A549 (cell line): ENCODE results near the gene LRRC4B. TPM values are rescaled to one million over a fixed set of nuclear protein-coding genes. Genes with fewer than 3 reads are reported as not detected.

Source experiments
- ATAC-seq, 2 experiments: fragments of 200-7000 bp in 1 of 2; fragments of >200 bp in 1 of 2; cut with Nextera tagmentation in 1 of 2; cut with Tn5 transposase in 1 of 2; 3 replicates each; pipeline versions ENCODE4 v1.8.0 to v1.9.1; 2018 to 2020; ENCODE audit warnings: mild to moderate bottlenecking in 1 of 2, moderate library complexity in 1 of 2
- CTCF ChIA-PET: fragments of 300-600 bp; sonication (Branson Sonifier 250); formaldehyde crosslinking; extraction: SDS; loops from one replicate; lab custom pipeline; 2021; ENCODE audit warnings: antibody characterized with exemption, inconsistent platforms; lab: Yijun Ruan, JAX
- POLR2A ChIA-PET: fragments of 350-600 bp; formaldehyde crosslinking; extraction: SDS; loops from one replicate; lab custom pipeline; 2021; ENCODE audit warnings: antibody characterized with exemption, inconsistent platforms; lab: Yijun Ruan, JAX
- DNase-seq, 2 experiments: peaks; one replicate each; pipeline versions ENCODE4 v3.0.0 to v3.0.0-alpha.2; 2011 to 2016; ENCODE audit warnings: low read depth in 1 of 2, low spot score in 1 of 2
- FAIRE-seq: peaks from 2 replicates; lab custom pipeline; 2011; peaks lifted over from hg19 to GRCh38; lab: Jason Lieb, UNC
- H3K27ac ChIP-seq, 2 experiments: fragments of >200 bp; sonication (Bioruptor Twin); formaldehyde crosslinking; 3 replicates each; pipeline ENCODE4 v1.5.1; 2016 to 2017
- H3K4me1 ChIP-seq: fragments of >200 bp; sonication (Bioruptor Twin); formaldehyde crosslinking; 3 replicates; pipeline ENCODE4 v1.6.1; 2016
- H3K4me2 ChIP-seq: fragments of >200 bp; sonication (Bioruptor Twin); formaldehyde crosslinking; 3 replicates; pipeline ENCODE4 v1.6.1; 2016
- H3K4me3 ChIP-seq: fragments of >200 bp; sonication (Bioruptor Twin); formaldehyde crosslinking; 3 replicates; pipeline ENCODE4 v1.5.1; 2016
- H3K9me3 ChIP-seq: fragments of >200 bp; sonication (Bioruptor Twin); formaldehyde crosslinking; 3 replicates; pipeline ENCODE4 v1.6.1; 2016
- CBX8 ChIP-seq: fragments of 200-600 bp; sonication (generic); IDR thresholded peaks from 2 replicates; pipeline ENCODE4 v1.6.1; 2016
- CHD4 ChIP-seq: fragments of 200-600 bp; sonication (generic); IDR thresholded peaks from 2 replicates; pipeline ENCODE4 v1.6.1; 2016; ENCODE audit warnings: antibody characterized with exemption, mild to moderate bottlenecking, borderline replicate concordance
- CTCF ChIP-seq: fragments of >200 bp; sonication (Bioruptor Twin); formaldehyde crosslinking; IDR thresholded peaks from 3 replicates; pipeline ENCODE4 v1.5.1; 2016
- FOSL2 ChIP-seq, 2 experiments: fragments of 450-650 bp in 1 of 2; fragments of >200 bp in 1 of 2; sonication (Bioruptor Twin) in 1 of 2; formaldehyde crosslinking; IDR thresholded peaks; 2 replicates each; pipeline versions ENCODE4 v1.5.0 to v1.6.1; 2016 to 2020; ENCODE audit warnings: mild to moderate bottlenecking in 1 of 2, moderate library complexity in 1 of 2
- HES2 ChIP-seq: fragments of >200 bp; sonication (Bioruptor Twin); formaldehyde crosslinking; IDR thresholded peaks from 2 replicates; pipeline ENCODE4 v1.6.1; 2016
- HEYL ChIP-seq: fragments of 250-450 bp; sonication (Bioruptor Pico); IDR thresholded peaks from 2 replicates; pipeline ENCODE4 v1.8.0; 2021; ENCODE audit warnings: mild to moderate bottlenecking, moderate library complexity
- HOXA7 ChIP-seq: fragments of 250-450 bp; sonication (Bioruptor Pico); IDR thresholded peaks from 2 replicates; pipeline ENCODE4 v1.5.0; 2020; ENCODE audit warnings: mild to moderate bottlenecking, moderate library complexity
- HOXB13 ChIP-seq: fragments of 250-450 bp; sonication (Bioruptor Pico); IDR thresholded peaks from 2 replicates; pipeline ENCODE4 v1.5.0; 2020; ENCODE audit warnings: low read depth, mild to moderate bottlenecking, moderate library complexity
- MYC ChIP-seq: IDR thresholded peaks from 2 replicates; pipeline ENCODE4 v1.6.1; 2012; ENCODE audit warnings: mild to moderate bottlenecking, inconsistent platforms, low read length, improper control_type of control experiment, borderline replicate concordance
- NFE2L2 ChIP-seq: fragments of 150-350 bp; conservative IDR thresholded peaks from 2 replicates; pipeline ENCODE4 v1.6.1; 2014; ENCODE audit warnings: low read length
- NPAS2 ChIP-seq: fragments of 250-450 bp; sonication (Bioruptor Pico); IDR thresholded peaks from 2 replicates; pipeline ENCODE4 v1.8.0; 2022; ENCODE audit warnings: mild to moderate bottlenecking, moderate library complexity, borderline replicate concordance
- POLR2A ChIP-seq: IDR thresholded peaks from 2 replicates; pipeline ENCODE4 v1.6.1; 2012; ENCODE audit warnings: mild to moderate bottlenecking, low read length
- RCOR1 ChIP-seq: fragments of 150-350 bp; IDR thresholded peaks from 2 replicates; pipeline ENCODE4 v1.6.1; 2014; ENCODE audit warnings: antibody characterized with exemption, low read length, low read depth
- RNF2 ChIP-seq: fragments of 200-600 bp; sonication (generic); IDR thresholded peaks from 2 replicates; pipeline ENCODE4 v1.6.1; 2016; ENCODE audit warnings: low read depth, mild to moderate bottlenecking, antibody characterized with exemption, moderate library complexity, borderline replicate concordance
- SREBF2 ChIP-seq: fragments of 450-650 bp; IDR thresholded peaks from 2 replicates; pipeline ENCODE4 v1.6.1; 2014; ENCODE audit warnings: mild to moderate bottlenecking, moderate library complexity
- TFCP2L1 ChIP-seq: fragments of 250-450 bp; sonication (Bioruptor Pico); IDR thresholded peaks from 2 replicates; pipeline ENCODE4 v1.5.0; 2021; ENCODE audit warnings: mild to moderate bottlenecking
- ZNF302 ChIP-seq: fragments of 250-450 bp; sonication (Bioruptor Pico); IDR thresholded peaks from 2 replicates; pipeline ENCODE4 v1.9.0; 2021; ENCODE audit warnings: inconsistent platforms, mild to moderate bottlenecking, moderate library complexity
- WGBS: methylation state at CpG from one replicate; pipeline ENCODE4 v1.1.6; 2017; ENCODE audit errors: missing lambda C conversion rate; 5-methylcytosine and 5-hydroxymethylcytosine counted together
- polyA plus RNA-seq, 4 experiments: library from polyadenylated mRNA; depleted of rRNA in 3 of 4; stranded (reverse); fragments of >200 nt; fragmentation: RNase III in 1 of 4; extraction: RNeasy Plus Mini Kit Qiagen cat#74134 plus additional on column Dnase treatment in 1 of 4; gene quantifications; 2 replicates in 3 of 4; 3 replicates in 1 of 4; pipeline ENCODE4 v1.2.3, GENCODE V29; 2011 to 2017
- TF ChIP-seq, protein P1 (sequence below): IDR thresholded peaks from 2 replicates; pipeline ENCODE4 v1.6.1; 2012; ENCODE audit warnings: low read depth, borderline replicate concordance

Gene LRRC4B
- polyA plus RNA-seq, 2 of the 4 experiments (the other 2 are of a cell fraction): 0.54 to 0.97 TPM

DNA sequence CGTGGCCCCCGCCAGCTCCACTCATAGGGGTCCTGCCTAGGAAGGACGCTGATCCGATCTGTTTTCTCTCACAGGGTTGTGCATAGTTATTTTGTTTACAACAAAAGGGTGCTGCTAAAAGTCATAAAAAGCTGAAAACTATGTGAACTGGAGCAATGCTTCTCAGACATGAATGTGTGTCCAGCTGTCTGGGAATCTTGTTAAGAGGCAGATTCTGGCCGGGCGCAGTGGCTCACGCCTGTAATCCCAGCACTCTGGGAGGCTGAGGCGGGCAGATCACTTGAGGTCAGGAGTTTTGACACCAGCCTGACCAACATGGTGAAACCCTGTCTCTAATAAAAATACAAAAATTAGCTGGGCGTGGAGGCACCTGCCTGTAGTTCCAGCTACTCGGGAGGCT is 8.6 kb downstream of the LRRC4B start:
- POLR2A ChIA-PET: interaction anchor here (0.6 kb wide), 1 partner anchor 100 kb away, joined by 3 read pairs; no protein-coding TSS in a partner anchor
- TF ChIP-seq, protein P1, sequence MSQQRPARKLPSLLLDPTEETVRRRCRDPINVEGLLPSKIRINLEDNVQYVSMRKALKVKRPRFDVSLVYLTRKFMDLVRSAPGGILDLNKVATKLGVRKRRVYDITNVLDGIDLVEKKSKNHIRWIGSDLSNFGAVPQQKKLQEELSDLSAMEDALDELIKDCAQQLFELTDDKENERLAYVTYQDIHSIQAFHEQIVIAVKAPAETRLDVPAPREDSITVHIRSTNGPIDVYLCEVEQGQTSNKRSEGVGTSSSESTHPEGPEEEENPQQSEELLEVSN: no peak
- TF ChIP-seq TFCP2L1: no peak
- FAIRE-seq: no peak

DNA sequence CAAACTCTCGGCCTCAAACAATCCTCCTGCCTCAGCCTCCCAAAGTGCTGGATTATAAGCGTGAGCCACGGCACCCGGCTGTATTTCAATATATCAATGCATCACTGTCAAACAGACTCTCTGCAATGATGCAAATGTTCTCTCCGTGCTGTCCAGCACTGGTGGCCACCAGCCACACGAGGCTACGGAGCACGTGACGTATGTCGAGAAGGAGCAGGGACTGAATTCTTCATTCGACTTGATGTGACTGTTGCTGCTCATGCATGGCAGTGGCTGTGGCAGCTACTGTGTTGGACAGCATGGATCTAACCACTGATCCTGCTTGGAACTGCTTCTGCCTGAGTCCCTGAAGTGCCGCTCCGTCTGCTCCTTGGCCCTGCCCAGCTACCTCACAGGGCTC is 9.8 kb downstream of the LRRC4B start:
- 81% methylated on average over 13 of the region's 13 CpGs for WGBS
- CTCF ChIA-PET: interaction anchor here (1.1 to 11.8 kb wide), 9 partner anchors 14 to 226 kb away, joined by 4 to 355 read pairs (median 15); no protein-coding TSS in a partner anchor

More for the DNA sequence above, 8.6 kb downstream of the LRRC4B start:
- Histone ChIP-seq H3K27ac (no peak overlapping the region), H3K9me3 (no peaks in the 10 kb centered on the region), H3K4me2 (no peak overlapping the region), H3K4me1 (peaks cover 12% of the 10 kb centered on the region), H3K4me3 (no peak overlapping the region)
- ATAC-seq (no peak), DNase-seq (no peak)
- CTCF ChIA-PET: interaction anchor here (0.6 to 11.8 kb wide), 6 partner anchors 13 to 218 kb away, joined by 3 to 355 read pairs (median 6); no protein-coding TSS in a partner anchor
- WGBS: 54% methylated on average over 10 of the region's 10 CpGs

GRCh38 chr19:50558039-50558438 is 10.2 kb downstream of the LRRC4B start:
- POLR2A ChIA-PET: no interaction called here
- no peak overlapping the region for H3K4me3 ChIP-seq
- no peak for ATAC-seq
- no peak overlapping the region for H3K4me2 ChIP-seq
- no peak for DNase-seq
- H3K9me3 ChIP-seq: no peaks in the 10 kb centered on the region
- no peak for FAIRE-seq
- peaks cover 12% of the 10 kb centered on the region for H3K4me1 ChIP-seq
- TF ChIP-seq RNF2 (no peak), NPAS2 (CRISPR knock-in tag) (no peak), TFCP2L1 (no peak), HES2 (no peak), SREBF2 (no peak), CHD4 (no peak), ZNF302 (CRISPR knock-in tag) (no peak), RCOR1 (no peak), POLR2A (no peak), HOXA7 (CRISPR knock-in tag) (no peak)
- CTCF ChIA-PET: interaction anchor here (1.1 to 11.8 kb wide), 14 partner anchors 15 to 310 kb away, joined by 3 to 355 read pairs (median 14); no protein-coding TSS in a partner anchor
- 86% methylated on average over 4 of the region's 4 CpGs for WGBS
- no peak overlapping the region for H3K27ac ChIP-seq

More for the DNA sequence above, 9.8 kb downstream of the LRRC4B start:
- no peak overlapping the region for H3K4me3 ChIP-seq
- peaks cover 12% of the 10 kb centered on the region for H3K4me1 ChIP-seq
- no peak for ATAC-seq
- H3K27ac ChIP-seq: no peak overlapping the region
- no peak for DNase-seq
- no peak overlapping the region for H3K4me2 ChIP-seq
- no peaks in the 10 kb centered on the region for H3K9me3 ChIP-seq
- POLR2A ChIA-PET: no interaction called here
- TF ChIP-seq HES2 (no peak), HOXB13 (CRISPR knock-in tag) (no peak), MYC (no peak), CTCF (no peak), POLR2A (no peak), HEYL (CRISPR knock-in tag) (no peak), HOXA7 (CRISPR knock-in tag) (no peak), FOSL2 (IDR thresholded peaks at IDR 0.05) (no peak), FOSL2 (CRISPR knock-in tag; IDR thresholded peaks at IDR 0.05) (no peak), NFE2L2 (no peak), CBX8 (no peak)
- TF ChIP-seq, protein P1: no peak
- no peak for FAIRE-seq
